H9 (cell line): ENCODE measurements around the gene IL36G. TPM values are rescaled to one million over a fixed set of nuclear protein-coding genes. Genes with fewer than 3 reads are reported as not detected.

Source experiments
- DNase-seq: peaks from one replicate; pipeline ENCODE4 v3.0.0-alpha.2; 2017
- H2AFZ ChIP-seq: one replicate; pipeline ENCODE4 v1.6.1; 2013; ENCODE audit warnings: mild to moderate bottlenecking, low read length, control low read depth, moderate library complexity
- H2AK5ac ChIP-seq: 2 replicates; pipeline ENCODE4 v1.6.1; 2013; ENCODE audit warnings: low read length, control low read depth, mixed read lengths; ENCODE audit not compliant: insufficient read length
- H2BK120ac ChIP-seq: one replicate; pipeline ENCODE4 v1.6.1; 2013; ENCODE audit warnings: low read depth, mild to moderate bottlenecking, low read length, control low read depth, inconsistent platforms; ENCODE audit not compliant: poor library complexity, severe bottlenecking
- H2BK12ac ChIP-seq: 2 replicates; pipeline ENCODE4 v1.6.1; 2013; ENCODE audit warnings: low read length, control low read depth, mixed read lengths, low read depth; ENCODE audit not compliant: insufficient read length
- H2BK15ac ChIP-seq: 2 replicates; pipeline ENCODE4 v1.6.1; 2013; ENCODE audit warnings: low read depth, low read length, control low read depth
- H2BK20ac ChIP-seq: one replicate; pipeline ENCODE4 v1.6.1; 2013; ENCODE audit warnings: low read depth, mild to moderate bottlenecking, low read length, control low read depth, inconsistent platforms; ENCODE audit not compliant: poor library complexity, severe bottlenecking
- H2BK5ac ChIP-seq: 2 replicates; pipeline ENCODE4 v1.6.1; 2013; ENCODE audit warnings: low read length, control low read depth, mixed read lengths; ENCODE audit not compliant: insufficient read length
- H3K14ac ChIP-seq: 2 replicates; pipeline ENCODE4 v1.6.1; 2013; ENCODE audit warnings: low read length, control low read depth; ENCODE audit not compliant: insufficient read depth
- H3K18ac ChIP-seq: 2 replicates; pipeline ENCODE4 v1.6.1; 2013; ENCODE audit warnings: low read depth, mild to moderate bottlenecking, mixed read lengths, low read length, control low read depth; ENCODE audit not compliant: insufficient read length
- H3K23ac ChIP-seq: 2 replicates; pipeline ENCODE4 v1.6.1; 2013; ENCODE audit warnings: low read length, control low read depth, mixed read lengths, low read depth; ENCODE audit not compliant: insufficient read length
- H3K23me2 ChIP-seq: 2 replicates; pipeline ENCODE4 v1.6.1; 2013; ENCODE audit warnings: low read depth, mild to moderate bottlenecking, mixed read lengths, low read length, control low read depth; ENCODE audit not compliant: insufficient read length, poor library complexity, severe bottlenecking
- H3K27ac ChIP-seq: 2 replicates; pipeline ENCODE4 v1.5.1; 2013; ENCODE audit warnings: low read length, control low read depth, mixed read lengths, low read depth; ENCODE audit not compliant: insufficient read length
- H3K27me3 ChIP-seq: 2 replicates; pipeline ENCODE4 v1.6.1; 2013; ENCODE audit warnings: low read length, control low read depth, inconsistent platforms; ENCODE audit not compliant: insufficient read depth
- H3K4ac ChIP-seq: 2 replicates; pipeline ENCODE4 v1.6.1; 2013; ENCODE audit warnings: low read depth, mild to moderate bottlenecking, control low read depth, inconsistent platforms, low read length, moderate library complexity
- H3K4me1 ChIP-seq: 2 replicates; pipeline ENCODE4 v1.6.1; 2013; ENCODE audit warnings: low read length, control low read depth, inconsistent platforms; ENCODE audit not compliant: insufficient read depth
- H3K4me2 ChIP-seq: 2 replicates; pipeline ENCODE4 v1.6.1; 2013; ENCODE audit warnings: low read length, control low read depth, mixed read lengths; ENCODE audit not compliant: insufficient read length, insufficient read depth
- H3K56ac ChIP-seq: 2 replicates; pipeline ENCODE4 v1.6.1; 2013; ENCODE audit warnings: low read depth, mild to moderate bottlenecking, mixed read lengths, low read length, control low read depth; ENCODE audit not compliant: insufficient read length
- H3K79me1 ChIP-seq: 2 replicates; pipeline ENCODE4 v1.6.1; 2013; ENCODE audit warnings: low read depth, mild to moderate bottlenecking, moderate library complexity, low read length, control low read depth, inconsistent platforms; ENCODE audit not compliant: insufficient read depth, poor library complexity, severe bottlenecking
- H3K79me2 ChIP-seq: 2 replicates; pipeline ENCODE4 v1.6.1; 2013; ENCODE audit warnings: low read length, control low read depth, inconsistent platforms; ENCODE audit not compliant: insufficient read depth
- H3K9ac ChIP-seq: 2 replicates; pipeline ENCODE4 v1.6.1; 2013; ENCODE audit warnings: low read length, control low read depth, mixed read lengths; ENCODE audit not compliant: insufficient read length; ENCODE audit errors: extremely low read depth
- H3K9me3 ChIP-seq: one replicate; pipeline ENCODE4 v1.6.1; 2013; ENCODE audit warnings: low read depth, low read length, inconsistent platforms; ENCODE audit not compliant: control insufficient read depth
- H3T11ph ChIP-seq: one replicate; pipeline ENCODE4 v1.6.1; 2013; ENCODE audit warnings: mild to moderate bottlenecking, low read length, control low read depth, inconsistent platforms
- H4K20me1 ChIP-seq: one replicate; pipeline ENCODE4 v1.6.1; 2013; ENCODE audit not compliant: control insufficient read depth, insufficient read length, insufficient read depth
- H4K5ac ChIP-seq: 2 replicates; pipeline ENCODE4 v1.6.1; 2013; ENCODE audit warnings: low read depth, mild to moderate bottlenecking, mixed read lengths, low read length, control low read depth; ENCODE audit not compliant: insufficient read length
- H4K8ac ChIP-seq: replicated peaks from 2 replicates; pipeline ENCODE4 v1.6.1; 2013; ENCODE audit warnings: low read length, control low read depth, mixed read lengths, low read depth; ENCODE audit not compliant: insufficient read length
- H4K91ac ChIP-seq: 2 replicates; pipeline ENCODE4 v1.6.1; 2013; ENCODE audit warnings: low read depth, mild to moderate bottlenecking, moderate library complexity, mixed read lengths, low read length, control low read depth; ENCODE audit not compliant: insufficient read length
- H3K27ac Mint-ChIP-seq, 3 experiments: 2 replicates in 2 of 3; 3 replicates in 1 of 3; pipeline ENCODE4 v1.8.0; 2020 to 2021; ENCODE audit warnings: mixed read lengths in 3 of 3, mild to moderate bottlenecking in 1 of 3, moderate library complexity in 1 of 3
- H3K27me3 Mint-ChIP-seq: 2 replicates; pipeline ENCODE4 v1.8.0; 2021; ENCODE audit warnings: low read depth, mild to moderate bottlenecking, moderate library complexity, mixed read lengths
- H3K36me3 Mint-ChIP-seq, 3 experiments: 2 replicates in 2 of 3; 3 replicates in 1 of 3; pipeline ENCODE4 v1.8.0; 2020 to 2021; ENCODE audit warnings: low read depth in 3 of 3, mixed read lengths in 3 of 3; ENCODE audit not compliant: insufficient read depth in 1 of 3
- H3K4me1 Mint-ChIP-seq, 2 experiments: 2 replicates each; pipeline ENCODE4 v1.8.0; 2020; ENCODE audit warnings: mixed read lengths in 2 of 2
- H3K4me3 Mint-ChIP-seq, 2 experiments: 2 replicates in 1 of 2; 3 replicates in 1 of 2; pipeline ENCODE4 v1.8.0; 2020 to 2021; ENCODE audit warnings: mild to moderate bottlenecking in 2 of 2, mixed read lengths in 2 of 2, moderate library complexity in 1 of 2
- H3K9me3 Mint-ChIP-seq, 2 experiments: 2 replicates in 1 of 2; 3 replicates in 1 of 2; pipeline ENCODE4 v1.8.0; 2020; ENCODE audit warnings: mild to moderate bottlenecking in 2 of 2, mixed read lengths in 2 of 2, moderate library complexity in 1 of 2
- WGBS: extraction: QIAGEN DNeasy Blood & Tissue Kit; methylation state at CpG from one replicate; pipeline ENCODE4 v1.1.7; 2013; ENCODE audit warnings: missing lambda C conversion rate, low lambda C conversion rate, mixed read lengths; ENCODE audit not compliant: insufficient read length; ENCODE audit errors: extremely low coverage; 5-methylcytosine and 5-hydroxymethylcytosine counted together
- total RNA-seq: library from RNA; stranded (reverse); gene quantifications from 2 replicates; pipeline ENCODE4 v1.2.1, GENCODE V29; 2021
- TF ChIP-seq, protein P1 (sequence below): fragments of 200-600 bp; sonication (generic); conservative IDR thresholded peaks from 3 replicates; pipeline ENCODE4 v1.8.0; 2021; ENCODE audit warnings: antibody characterized with exemption, mild to moderate bottlenecking

The IL36G gene
- total RNA-seq, 1 experiment from 2014 or later: not detected

DNA sequence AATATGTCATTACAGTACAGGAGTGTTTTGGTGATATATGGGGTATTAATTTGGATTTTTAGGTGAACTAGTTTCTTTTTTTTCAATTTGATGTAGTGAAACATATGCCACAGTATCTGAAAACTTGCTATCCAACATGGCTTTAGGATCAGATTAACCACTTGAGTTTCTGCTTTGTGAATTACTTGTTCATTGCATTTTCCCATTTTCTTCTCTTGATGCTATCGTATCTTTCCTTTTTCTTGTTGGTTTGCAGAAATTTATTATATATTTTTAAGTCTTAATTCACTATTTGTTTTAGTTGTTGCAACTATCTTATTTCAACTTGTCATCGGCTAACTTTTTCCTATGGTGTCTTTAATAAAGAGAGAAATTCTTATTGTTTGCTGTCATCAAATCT is 36.3 kb downstream of the IL36G start:
- H2BK5ac ChIP-seq: no peak overlapping the region
- H4K91ac ChIP-seq: no peak overlapping the region
- no peak overlapping the region for H3K4me2 ChIP-seq
- H3K14ac ChIP-seq: no peak overlapping the region
- TF ChIP-seq, protein P1, sequence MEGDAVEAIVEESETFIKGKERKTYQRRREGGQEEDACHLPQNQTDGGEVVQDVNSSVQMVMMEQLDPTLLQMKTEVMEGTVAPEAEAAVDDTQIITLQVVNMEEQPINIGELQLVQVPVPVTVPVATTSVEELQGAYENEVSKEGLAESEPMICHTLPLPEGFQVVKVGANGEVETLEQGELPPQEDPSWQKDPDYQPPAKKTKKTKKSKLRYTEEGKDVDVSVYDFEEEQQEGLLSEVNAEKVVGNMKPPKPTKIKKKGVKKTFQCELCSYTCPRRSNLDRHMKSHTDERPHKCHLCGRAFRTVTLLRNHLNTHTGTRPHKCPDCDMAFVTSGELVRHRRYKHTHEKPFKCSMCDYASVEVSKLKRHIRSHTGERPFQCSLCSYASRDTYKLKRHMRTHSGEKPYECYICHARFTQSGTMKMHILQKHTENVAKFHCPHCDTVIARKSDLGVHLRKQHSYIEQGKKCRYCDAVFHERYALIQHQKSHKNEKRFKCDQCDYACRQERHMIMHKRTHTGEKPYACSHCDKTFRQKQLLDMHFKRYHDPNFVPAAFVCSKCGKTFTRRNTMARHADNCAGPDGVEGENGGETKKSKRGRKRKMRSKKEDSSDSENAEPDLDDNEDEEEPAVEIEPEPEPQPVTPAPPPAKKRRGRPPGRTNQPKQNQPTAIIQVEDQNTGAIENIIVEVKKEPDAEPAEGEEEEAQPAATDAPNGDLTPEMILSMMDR: no peak
- no peak overlapping the region for H2AK5ac ChIP-seq
- H3K23ac ChIP-seq: no peak overlapping the region
- no peak overlapping the region for H3K18ac ChIP-seq
- H3K79me1 ChIP-seq: no peaks in the 10 kb centered on the region
- no peak overlapping the region for H2BK12ac ChIP-seq
- no peaks in the 10 kb centered on the region for H3K79me2 ChIP-seq
- WGBS: no CpG with 5 or more reads among the region's 2 CpGs
- no peak overlapping the region for H3T11ph ChIP-seq
- H3K9me3 ChIP-seq: no peaks in the 10 kb centered on the region
- no peak overlapping the region for H2BK20ac ChIP-seq
- H3K27me3 Mint-ChIP-seq: peaks cover 46% of the 10 kb centered on the region
- H3K4ac ChIP-seq: no peak overlapping the region
- no peaks in the 10 kb centered on the region for H3K23me2 ChIP-seq
- no peak overlapping the region for H4K8ac ChIP-seq
- no peak overlapping the region for H2BK15ac ChIP-seq
- H2AFZ ChIP-seq: no peak overlapping the region
- H4K20me1 ChIP-seq: no peaks in the 10 kb centered on the region
- no peak overlapping the region for H3K27ac Mint-ChIP-seq
- peaks cover 27 to 68% of the 10 kb centered on the region in 2 experiments for H3K9me3 Mint-ChIP-seq
- no peak overlapping the region for H4K5ac ChIP-seq
- no peak for DNase-seq
- H3K4me1 Mint-ChIP-seq: no peaks in the 10 kb centered on the region
- no peak overlapping the region for H3K9ac ChIP-seq
- no peaks in the 10 kb centered on the region for H3K4me1 ChIP-seq
- H3K36me3 Mint-ChIP-seq: no peaks in the 10 kb centered on the region
- no peak overlapping the region for H2BK120ac ChIP-seq
- H3K27ac ChIP-seq: no peak overlapping the region
- no peak overlapping the region for H3K56ac ChIP-seq
- H3K27me3 ChIP-seq: no peaks in the 10 kb centered on the region
- H3K4me3 Mint-ChIP-seq: no peak overlapping the region
